Activated T-helper 17 cell treated with anti-CD3 and anti-CD28 coated beads, Interleukin-2, amount 50 U/mL, for 72 hours (primary cell): Measurements from ENCODE around the gene IGFL4. TPM values are rescaled to one million over a fixed set of nuclear protein-coding genes. Genes with fewer than 3 reads are reported as not detected.
A peak's percentile ranks its signal among the peaks of the same experiment; 100 is the strongest.

ENCODE experiments used
- ATAC-seq: fragments of 150-1000 bp; cut with Tn5 transposase; replicated peaks from 2 replicates; pipeline ENCODE4 v1.10.0; 2021; ENCODE audit warnings: mild to moderate bottlenecking, moderate library complexity
- H3K27ac Mint-ChIP-seq: one replicate; pipeline ENCODE4 v1.8.0; 2022; ENCODE audit warnings: mixed read lengths
- H3K27me3 Mint-ChIP-seq: one replicate; pipeline ENCODE4 v1.8.0; 2022; ENCODE audit warnings: mixed read lengths
- H3K36me3 Mint-ChIP-seq: one replicate; pipeline ENCODE4 v1.8.0; 2022; ENCODE audit warnings: low read depth, mild to moderate bottlenecking, mixed read lengths
- H3K4me1 Mint-ChIP-seq: one replicate; pipeline ENCODE4 v1.8.0; 2022; ENCODE audit warnings: mixed read lengths
- H3K4me3 Mint-ChIP-seq: one replicate; pipeline ENCODE4 v1.8.0; 2022; ENCODE audit warnings: mild to moderate bottlenecking, mixed read lengths
- H3K9me3 Mint-ChIP-seq: one replicate; pipeline ENCODE4 v1.8.0; 2022; ENCODE audit warnings: mixed read lengths
- total RNA-seq, 2 donors: library from RNA; stranded (reverse); gene quantifications; one replicate each; pipeline ENCODE4 v1.2.3, GENCODE V29; 2022

The IGFL4 gene
- total RNA-seq, 2 donors from 2014 or later, result not detected

DNA sequence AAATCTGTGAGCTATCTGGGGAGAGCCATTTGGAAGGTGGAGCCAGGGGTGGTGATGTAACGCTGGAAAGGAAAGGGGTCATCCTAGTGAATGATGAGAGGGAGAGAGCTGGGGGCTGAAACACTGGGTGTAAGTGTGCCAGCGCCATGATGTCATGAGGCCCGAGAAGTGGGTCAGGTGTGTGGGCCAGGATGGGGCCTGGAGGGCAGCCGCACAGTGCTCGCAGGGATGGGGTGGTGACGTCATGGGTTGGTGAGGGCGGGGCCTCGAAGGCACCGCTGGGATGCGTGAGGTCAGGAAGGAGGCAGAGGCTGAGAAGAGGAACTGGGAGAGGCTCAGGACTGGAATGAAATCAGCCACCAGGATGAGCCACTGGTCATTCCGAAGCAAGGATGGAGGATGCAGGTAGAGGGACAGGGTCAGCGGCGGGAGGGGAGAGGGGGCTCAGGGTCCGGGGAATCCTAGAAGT lies 41.1 kb downstream of the IGFL4 start:
- no peak for ATAC-seq
- H3K27ac Mint-ChIP-seq, result peak overlapping the region; percentile 71
- peaks cover 14% of the 10 kb centered on the region for H3K36me3 Mint-ChIP-seq
- H3K4me3 Mint-ChIP-seq, result peak overlapping the region; percentile 79
- peaks cover 29% of the 10 kb centered on the region for H3K4me1 Mint-ChIP-seq
- H3K27me3 Mint-ChIP-seq, result no peaks in the 10 kb centered on the region
- no peaks in the 10 kb centered on the region for H3K9me3 Mint-ChIP-seq

DNA sequence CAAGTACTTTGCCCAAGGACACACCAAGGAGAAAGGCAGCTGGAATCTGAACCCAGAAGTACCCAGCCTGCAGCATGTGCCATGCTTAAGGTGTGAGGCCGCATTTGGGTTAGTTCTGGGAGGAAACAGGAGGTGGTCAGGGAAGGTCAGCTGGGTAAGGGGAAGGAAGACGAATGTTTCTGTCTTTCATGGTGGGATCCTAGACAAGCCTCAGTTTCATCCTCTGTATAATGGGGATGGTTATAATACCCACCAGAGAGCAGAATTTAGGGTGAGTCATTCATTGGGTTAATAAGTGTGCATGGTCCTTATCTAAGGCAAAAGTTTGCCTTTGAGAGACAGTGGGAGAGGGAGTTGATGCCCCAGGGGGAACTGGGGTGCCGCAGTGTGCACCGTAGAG lies 42.0 kb downstream of the IGFL4 start:
- Mint-ChIP-seq H3K27ac (peak overlapping the region; percentile 71), H3K4me1 (peaks cover 29% of the 10 kb centered on the region), H3K4me3 (peak overlapping the region; percentile 79), H3K27me3 (no peaks in the 10 kb centered on the region), H3K9me3 (no peaks in the 10 kb centered on the region), H3K36me3 (peaks cover 14% of the 10 kb centered on the region)
- no peak for ATAC-seq

DNA sequence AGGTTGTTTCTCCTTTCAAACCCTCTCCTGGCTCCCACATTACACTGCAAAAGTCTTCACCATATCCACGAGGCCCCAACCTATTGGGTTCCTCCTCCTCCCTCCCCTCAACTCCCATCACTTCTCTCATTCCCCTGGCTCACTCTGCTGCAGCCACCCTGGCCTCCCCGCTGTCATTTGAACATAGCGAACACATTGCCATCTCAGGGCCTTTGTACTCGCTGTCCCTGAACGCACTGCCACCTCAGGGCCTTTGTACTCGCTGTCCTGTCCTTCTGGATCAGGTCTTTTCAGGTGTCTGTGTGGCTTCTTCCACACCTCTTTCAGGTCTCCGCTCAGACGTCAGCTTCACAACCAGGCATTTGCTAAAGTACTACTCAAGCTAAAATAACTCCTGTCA lies 43.9 kb downstream of the IGFL4 start:
- no peak for ATAC-seq
- Mint-ChIP-seq H3K9me3 (no peaks in the 10 kb centered on the region), H3K36me3 (peaks cover 14% of the 10 kb centered on the region), H3K27me3 (no peaks in the 10 kb centered on the region), H3K27ac (no peak overlapping the region), H3K4me3 (no peak overlapping the region), H3K4me1 (peaks cover 29% of the 10 kb centered on the region)

DNA sequence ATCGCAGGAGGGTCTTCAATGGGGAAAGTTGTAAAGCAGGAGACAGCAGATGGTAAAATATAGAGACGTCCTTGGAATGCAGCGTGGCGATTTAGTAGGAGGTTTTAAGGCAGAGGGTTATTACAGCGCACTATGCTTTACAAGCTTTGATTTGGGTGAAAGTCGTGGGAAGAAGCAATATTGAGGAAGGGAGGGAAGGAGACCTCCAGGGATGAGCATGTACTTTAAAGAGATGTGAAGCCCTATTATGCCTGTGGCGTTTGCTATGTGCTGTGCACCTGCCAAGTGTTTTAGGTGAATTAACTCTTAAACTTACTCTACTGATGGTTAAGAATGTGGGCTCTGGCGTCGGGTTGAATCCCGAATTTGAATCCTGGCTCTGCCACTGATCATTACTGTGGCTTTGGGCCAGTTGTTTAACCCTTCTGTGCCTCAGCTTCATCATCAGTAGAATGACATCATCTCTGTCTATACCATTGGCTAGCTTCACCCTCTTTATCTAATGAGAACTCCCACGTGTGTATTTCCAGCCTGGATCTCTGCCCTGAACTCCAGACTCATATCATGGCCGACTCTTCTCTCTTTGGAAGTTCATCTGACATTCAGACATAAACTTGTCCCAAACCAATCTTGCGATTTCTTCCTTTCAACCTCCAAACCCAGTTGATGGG lies 45.0 kb downstream of the IGFL4 start:
- Mint-ChIP-seq H3K9me3 (no peaks in the 10 kb centered on the region), H3K4me1 (peaks cover 27% of the 10 kb centered on the region), H3K4me3 (no peak overlapping the region), H3K27ac (no peak overlapping the region), H3K36me3 (peaks cover 14% of the 10 kb centered on the region), H3K27me3 (no peaks in the 10 kb centered on the region)
- no peak for ATAC-seq

DNA sequence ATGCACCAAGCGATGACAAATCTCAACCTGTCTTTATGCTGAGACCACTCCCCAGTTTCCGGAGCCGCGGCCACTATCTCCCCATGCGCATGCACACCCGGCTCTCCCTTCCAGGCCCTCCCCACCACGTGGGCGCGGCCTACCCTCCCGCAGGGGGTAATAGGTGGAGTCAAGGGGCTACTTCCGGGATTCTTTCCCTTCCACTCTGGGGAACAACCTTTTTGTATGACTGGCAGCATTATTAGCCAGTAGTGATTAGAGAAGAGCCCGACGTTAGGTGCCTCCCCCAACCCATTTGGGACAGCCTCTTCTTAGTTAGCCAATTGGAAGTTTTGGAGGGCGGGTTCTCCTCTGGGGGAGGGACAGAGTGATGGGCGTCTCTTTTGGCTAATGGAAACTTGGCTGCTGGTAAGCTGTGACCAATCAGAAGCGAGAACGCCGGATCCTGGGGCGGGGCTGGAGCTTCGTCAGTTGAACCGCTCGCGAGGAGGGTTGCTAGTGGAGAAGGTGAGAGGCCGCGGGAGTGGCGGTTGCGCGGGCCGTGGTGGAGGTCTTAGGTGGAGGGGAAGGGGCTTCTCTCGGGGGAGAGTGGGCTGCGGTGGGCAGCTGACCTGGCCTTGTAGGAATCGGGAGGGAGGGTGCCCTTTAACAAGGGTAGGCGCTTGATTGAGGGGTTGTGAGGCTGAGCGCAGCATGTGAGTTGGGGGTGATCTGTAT lies 45.6 kb downstream of the IGFL4 start, which contains the start of gene CCDC61:
CCDC61 (plus strand) TSS at position 470 of the 717 bp plus-strand sequence. CDS start 7,552 bp downstream, outside the sequence.
- peaks cover 20% of the 10 kb centered on the region for H3K4me1 Mint-ChIP-seq
- no peaks in the 10 kb centered on the region for H3K9me3 Mint-ChIP-seq
- no peak within 1 kb of the TSS for H3K27ac Mint-ChIP-seq
- peaks cover 14% of the 10 kb centered on the region for H3K36me3 Mint-ChIP-seq
- ATAC-seq, result peak; percentile 97
- H3K4me3 Mint-ChIP-seq, result no peak within 1 kb of the TSS
- H3K27me3 Mint-ChIP-seq, result peaks cover 4% of the 10 kb centered on the region

DNA sequence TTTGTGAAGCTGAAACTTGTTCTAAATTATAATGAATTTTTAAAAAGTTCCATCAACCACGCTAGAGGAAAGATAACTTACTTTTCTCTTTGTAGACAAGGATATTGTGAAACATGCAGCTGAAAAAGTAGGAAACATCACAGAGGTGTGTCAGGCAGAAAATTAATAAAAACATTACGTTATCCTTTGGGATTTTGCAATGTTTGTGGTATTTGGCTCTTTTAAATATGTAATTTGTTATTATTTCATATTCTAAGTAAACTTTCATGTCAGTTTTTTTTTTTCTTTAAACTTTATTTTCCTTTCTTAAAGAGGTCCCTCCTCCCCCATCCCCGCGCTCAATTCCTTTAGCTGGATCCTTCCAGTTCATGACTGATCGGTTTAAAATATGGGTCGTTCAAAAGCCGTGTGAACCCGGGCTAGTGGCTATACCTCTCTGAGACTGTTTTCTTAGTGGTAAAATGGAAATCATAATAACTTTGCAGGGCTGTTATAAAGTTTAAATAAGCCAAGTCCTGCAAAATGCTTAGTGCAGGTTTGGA lies 46.3 kb downstream of the IGFL4 start:
- Mint-ChIP-seq H3K36me3 (peaks cover 14% of the 10 kb centered on the region), H3K4me3 (no peak overlapping the region), H3K4me1 (peaks cover 14% of the 10 kb centered on the region), H3K27ac (no peak overlapping the region), H3K27me3 (peaks cover 8% of the 10 kb centered on the region), H3K9me3 (no peaks in the 10 kb centered on the region)
- ATAC-seq, result peak; percentile 1

DNA sequence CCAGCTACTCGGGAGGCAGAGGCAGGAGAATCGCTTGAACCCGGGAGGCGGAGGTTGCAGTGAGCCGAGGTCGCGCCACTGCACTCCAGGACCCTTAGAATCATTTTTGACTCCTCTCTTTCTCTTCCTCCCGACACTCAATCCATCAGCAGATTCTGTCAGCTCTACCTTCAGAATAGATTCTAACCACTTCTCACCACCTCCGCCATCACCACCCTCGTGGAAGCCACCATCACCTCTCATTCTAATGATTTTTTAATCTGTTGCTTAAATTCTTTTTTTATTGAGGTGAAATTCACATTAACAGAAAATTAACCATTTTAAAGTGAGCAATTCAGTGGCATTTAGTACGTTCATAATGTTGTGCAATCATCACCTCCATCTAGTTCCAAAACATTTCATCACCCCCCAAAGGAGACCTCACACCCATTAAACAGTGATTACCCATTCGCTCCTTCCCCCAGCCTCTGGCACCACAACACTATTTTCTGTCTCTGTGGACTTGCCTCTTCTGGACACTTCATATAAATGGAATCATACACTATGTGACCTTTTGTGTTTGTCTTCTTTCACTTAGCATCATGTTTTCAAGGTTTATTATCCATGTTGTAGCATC lies 50.6 kb downstream of the IGFL4 start:
- H3K27ac Mint-ChIP-seq, result no peak overlapping the region
- no peak for ATAC-seq
- no peaks in the 10 kb centered on the region for H3K4me1 Mint-ChIP-seq
- H3K9me3 Mint-ChIP-seq, result no peaks in the 10 kb centered on the region
- H3K4me3 Mint-ChIP-seq, result no peak overlapping the region
- H3K27me3 Mint-ChIP-seq, result peaks cover 14% of the 10 kb centered on the region
- no peaks in the 10 kb centered on the region for H3K36me3 Mint-ChIP-seq

Other genes starting within 250 kb of the IGFL4 start
- 10 to 100 TPM; 33.1 to 38.9 TPM for gene DMWD, start 248.2 kb downstream of the IGFL4 start, total RNA-seq
- under 1 TPM; 0.26 to 0.40 TPM for gene RSPH6A, start 225.7 kb downstream of the IGFL4 start, total RNA-seq
- 100 to 1,000 TPM in 1 of 2 donors, 10 to 100 TPM in 1; 98.2 to 122 TPM for gene SYMPK, start 177.9 kb downstream of the IGFL4 start, total RNA-seq
- gene FOXA3, start 176.7 kb downstream of the IGFL4 start, total RNA-seq, result 1 to 10 TPM in 1 of 2 donors, under 1 TPM in 1; 0.32 to 1.9 TPM
- gene IRF2BP1, start 154.9 kb downstream of the IGFL4 start, total RNA-seq, result 10 to 100 TPM; 13.5 to 16.4 TPM
- 1 to 10 TPM; 7.4 to 7.6 TPM for gene MYPOP, start 138.4 kb downstream of the IGFL4 start, total RNA-seq
- gene NANOS2, start 126.2 kb downstream of the IGFL4 start, total RNA-seq, result not detected
- gene NOVA2, start 67.1 kb downstream of the IGFL4 start, total RNA-seq, result under 1 TPM in 1 of 2 donors, not detected in 1; 0.03 TPM
- 10 to 100 TPM; 24.3 to 27.6 TPM for gene CCDC61, start 45.5 kb downstream of the IGFL4 start, total RNA-seq
- gene PGLYRP1, start 17.9 kb downstream of the IGFL4 start, total RNA-seq, result not detected
- gene IGFL3, start 83.7 kb upstream of the IGFL4 start, total RNA-seq, result not detected
- gene IGFL2, start 107.2 kb upstream of the IGFL4 start, total RNA-seq, result not detected
- not detected for gene IGFL1, start 188.7 kb upstream of the IGFL4 start, total RNA-seq